Cardiac fibroblast (primary cell): ENCODE data around the gene WNT8B.

ENCODE experiments used
- DNase-seq, 2 donors: peaks; one replicate each; pipeline versions ENCODE4 v3.0.0 to v3.0.0-alpha.2; 2010; ENCODE audit warnings: low read depth in 2 of 2
- H3K4me3 ChIP-seq, 2 donors: replicated peaks in 1 of 2; 1 replicate in 1 of 2; 2 replicates in 1 of 2; pipeline ENCODE4 v1.5.1; 2011; ENCODE audit warnings: low read depth in 2 of 2, low read length in 2 of 2, mild to moderate bottlenecking in 2 of 2, moderate library complexity in 1 of 2
- TF ChIP-seq, protein P1 (sequence below): IDR thresholded peaks from one replicate; pipeline ENCODE4 v1.5.1; 2011; ENCODE audit warnings: low read depth, mild to moderate bottlenecking, low read length, inconsistent platforms

Gene WNT8B

DNA sequence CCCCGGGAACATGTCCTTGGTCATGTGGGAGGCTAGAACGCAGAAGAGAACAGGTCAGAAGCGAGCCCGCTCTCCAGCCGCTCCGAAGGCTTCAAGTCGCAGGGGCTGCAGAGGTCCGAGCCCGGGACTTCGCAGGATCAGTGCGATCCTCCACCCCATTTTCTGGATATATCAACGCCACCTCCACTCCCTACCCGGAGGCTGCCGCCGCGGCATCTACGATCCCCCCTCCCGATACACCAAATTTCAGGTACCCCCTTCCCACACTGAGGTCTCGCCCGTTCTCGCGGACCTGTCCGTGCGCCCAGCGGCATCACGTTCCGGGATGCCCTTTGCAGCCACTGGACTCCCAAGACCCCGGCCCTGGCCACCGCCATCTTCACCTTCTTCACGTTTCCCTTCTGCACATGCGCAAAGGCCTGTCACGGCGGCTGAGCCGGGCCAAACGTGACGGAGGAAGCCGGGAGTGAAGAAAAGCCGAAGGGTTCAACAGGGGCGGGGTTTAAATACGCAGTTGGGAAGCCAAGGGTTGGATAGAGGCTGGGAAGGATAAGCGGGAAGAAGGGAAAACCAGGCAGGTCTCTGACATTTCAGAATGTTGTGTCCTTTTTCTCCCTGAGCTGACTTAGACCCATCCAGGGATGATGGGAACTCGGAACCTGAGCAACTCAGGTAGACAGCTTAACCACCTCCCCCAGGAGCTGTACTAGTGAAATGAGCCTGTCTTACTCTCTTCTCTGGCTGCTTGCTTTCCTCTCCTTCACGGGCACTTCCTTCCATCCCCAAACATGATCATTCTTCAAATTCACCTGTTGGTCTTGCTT lies 66.9 kb downstream of the WNT8B start, which contains the start of gene NDUFB8:
Gene NDUFB8 (minus strand): TSS at position 397 of the 824 bp plus-strand sequence. CDS start 20 bp downstream, at position 377.
- peak; percentile 85 to 90 for DNase-seq
- TF ChIP-seq, protein P1, sequence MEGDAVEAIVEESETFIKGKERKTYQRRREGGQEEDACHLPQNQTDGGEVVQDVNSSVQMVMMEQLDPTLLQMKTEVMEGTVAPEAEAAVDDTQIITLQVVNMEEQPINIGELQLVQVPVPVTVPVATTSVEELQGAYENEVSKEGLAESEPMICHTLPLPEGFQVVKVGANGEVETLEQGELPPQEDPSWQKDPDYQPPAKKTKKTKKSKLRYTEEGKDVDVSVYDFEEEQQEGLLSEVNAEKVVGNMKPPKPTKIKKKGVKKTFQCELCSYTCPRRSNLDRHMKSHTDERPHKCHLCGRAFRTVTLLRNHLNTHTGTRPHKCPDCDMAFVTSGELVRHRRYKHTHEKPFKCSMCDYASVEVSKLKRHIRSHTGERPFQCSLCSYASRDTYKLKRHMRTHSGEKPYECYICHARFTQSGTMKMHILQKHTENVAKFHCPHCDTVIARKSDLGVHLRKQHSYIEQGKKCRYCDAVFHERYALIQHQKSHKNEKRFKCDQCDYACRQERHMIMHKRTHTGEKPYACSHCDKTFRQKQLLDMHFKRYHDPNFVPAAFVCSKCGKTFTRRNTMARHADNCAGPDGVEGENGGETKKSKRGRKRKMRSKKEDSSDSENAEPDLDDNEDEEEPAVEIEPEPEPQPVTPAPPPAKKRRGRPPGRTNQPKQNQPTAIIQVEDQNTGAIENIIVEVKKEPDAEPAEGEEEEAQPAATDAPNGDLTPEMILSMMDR = no peak
- H3K4me3 ChIP-seq = peak within 1 kb of the TSS; percentile 98 to 99

DNA sequence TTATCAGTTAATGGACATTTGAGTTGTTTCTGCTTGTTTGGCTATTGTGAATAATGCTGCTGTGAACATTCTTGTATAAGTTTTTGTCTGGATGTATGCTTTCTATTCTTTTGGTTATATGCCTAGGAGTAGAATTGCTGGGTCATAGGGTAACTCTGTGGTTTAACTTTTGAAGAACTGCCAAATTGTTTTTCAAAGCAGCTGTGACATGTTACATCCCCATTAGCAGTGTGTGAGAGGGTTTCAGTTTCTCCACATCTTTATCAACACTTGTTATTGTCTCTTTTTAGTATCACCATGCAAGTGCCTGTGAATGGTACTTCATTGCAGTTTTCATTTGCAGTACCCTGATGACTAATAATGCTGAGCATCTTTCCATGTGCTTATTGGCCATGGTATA lies 69.0 kb downstream of the WNT8B start:
- TF ChIP-seq, protein P1 = no peak
- DNase-seq = no peak
- no peak overlapping the region for H3K4me3 ChIP-seq
